ENCODE data around the gene PRCC.

The PRCC gene

DNA sequence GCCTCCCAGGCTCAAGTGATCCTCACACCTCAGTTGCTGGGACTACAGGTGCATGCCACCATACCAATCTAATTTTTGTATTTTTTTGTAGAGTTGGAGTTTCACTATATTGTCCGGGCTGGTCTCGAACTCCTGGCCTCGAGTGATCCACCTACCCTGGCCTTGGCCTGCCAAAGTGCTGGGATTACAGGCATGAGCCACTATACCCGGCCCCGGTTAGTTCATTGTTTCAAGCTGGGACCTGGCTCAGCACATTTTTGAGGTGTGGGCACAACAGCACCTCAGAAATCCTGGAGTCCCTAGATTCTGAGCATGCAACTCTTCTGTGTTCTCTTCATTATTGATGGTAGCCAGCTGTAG is 28.0 kb downstream of the PRCC start:
- no peak for FAIRE-seq
- DNase-seq (ENCODE audit: low spot score), result no peak

DNA sequence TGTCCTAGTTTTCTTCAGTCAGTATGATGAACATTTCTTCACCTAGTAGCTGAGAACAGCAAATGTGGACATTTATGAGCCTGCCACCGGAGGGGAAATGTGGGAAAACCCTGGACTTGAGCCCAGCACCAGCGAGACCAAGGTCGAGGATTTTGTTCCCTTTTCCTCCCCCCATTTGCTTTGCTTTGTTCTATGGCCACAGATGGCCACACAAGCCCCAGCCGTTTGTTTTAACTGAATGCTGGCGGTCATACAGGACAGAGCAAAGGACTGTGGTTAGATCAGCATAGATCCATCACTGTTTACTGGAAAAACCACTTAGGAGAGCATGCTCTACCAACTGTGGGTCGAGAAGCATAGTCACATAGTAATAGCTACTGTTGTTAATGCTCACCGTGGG is 28.5 kb downstream of the PRCC start:
- no peak for FAIRE-seq

GRCh38 chr1:156796340-156797097 is 29.2 kb downstream of the PRCC start:
- DNase-seq (ENCODE audit: low spot score) (no peak), FAIRE-seq (no peak)

More for the DNA sequence above, 28.5 kb downstream of the PRCC start:
- DNase-seq (ENCODE audit: low spot score), result no peak

DNA sequence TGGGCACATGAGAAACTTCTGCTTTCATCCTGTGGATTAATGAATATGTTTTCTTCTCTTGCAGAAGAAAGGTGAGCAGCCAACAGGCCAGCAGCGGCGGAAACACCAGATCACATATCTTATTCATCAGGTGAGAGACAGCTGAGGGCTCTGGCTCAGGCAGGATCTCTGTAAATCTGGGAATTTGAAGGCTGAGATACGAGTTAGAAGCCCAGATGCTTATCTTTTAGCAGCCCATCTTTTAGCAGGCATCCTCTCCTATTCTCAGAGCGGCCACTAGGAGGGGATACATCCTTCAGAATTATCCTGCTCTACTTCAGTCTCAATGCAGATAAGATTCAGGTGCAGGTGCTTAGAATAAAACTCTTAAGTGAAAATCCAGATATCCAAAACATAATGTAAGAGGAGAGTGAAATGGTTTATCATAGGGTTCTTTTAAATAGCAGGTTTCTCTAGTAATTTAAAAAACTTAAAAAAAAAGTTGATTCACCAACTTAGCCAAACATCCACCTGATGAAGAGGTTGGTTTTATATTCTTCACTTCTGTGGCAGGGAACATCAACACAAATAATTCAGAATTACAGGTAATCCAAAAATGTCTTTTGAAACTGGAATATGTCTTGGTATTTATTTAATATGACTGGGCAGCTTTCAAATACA is 30.0 kb downstream of the PRCC start:
- no peak for FAIRE-seq
- DNase-seq (ENCODE audit: low spot score), result peak; percentile 54

DNA sequence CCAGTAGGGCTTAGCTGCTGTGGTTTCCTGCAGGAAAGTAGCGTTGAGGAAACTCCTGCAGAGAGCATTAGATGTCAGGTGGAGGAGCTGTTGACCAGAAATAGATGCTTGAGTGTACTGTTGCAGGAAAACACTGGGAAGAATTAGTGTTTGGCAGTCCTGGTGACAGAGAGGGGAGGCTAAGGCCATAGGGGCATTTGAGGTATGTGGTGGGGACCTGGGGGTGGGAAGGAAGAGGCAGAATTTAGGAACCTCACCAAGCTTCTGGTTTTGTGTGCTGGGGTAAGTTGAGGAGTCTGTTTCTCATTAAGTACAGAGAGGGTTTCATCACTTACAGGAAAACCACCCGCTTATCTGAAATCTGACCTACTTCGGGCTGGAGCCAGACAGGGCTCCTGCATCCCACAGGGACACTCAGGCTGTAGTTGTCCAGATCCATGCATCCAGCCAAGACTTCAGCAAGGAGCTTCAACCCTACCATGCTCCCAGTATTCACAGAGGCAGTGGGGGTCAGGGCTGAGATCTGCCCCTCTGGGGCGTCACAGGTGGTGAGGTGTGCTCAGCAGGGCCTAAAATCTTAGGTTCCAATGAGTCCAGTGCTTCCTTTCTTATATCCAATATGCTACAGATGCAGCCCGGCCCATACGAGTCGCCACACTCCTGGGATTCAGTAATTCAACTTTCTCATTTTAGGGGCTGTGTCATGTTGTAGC is 34.2 kb downstream of the PRCC start:
- no peak for DNase-seq (ENCODE audit: low spot score)

DNA sequence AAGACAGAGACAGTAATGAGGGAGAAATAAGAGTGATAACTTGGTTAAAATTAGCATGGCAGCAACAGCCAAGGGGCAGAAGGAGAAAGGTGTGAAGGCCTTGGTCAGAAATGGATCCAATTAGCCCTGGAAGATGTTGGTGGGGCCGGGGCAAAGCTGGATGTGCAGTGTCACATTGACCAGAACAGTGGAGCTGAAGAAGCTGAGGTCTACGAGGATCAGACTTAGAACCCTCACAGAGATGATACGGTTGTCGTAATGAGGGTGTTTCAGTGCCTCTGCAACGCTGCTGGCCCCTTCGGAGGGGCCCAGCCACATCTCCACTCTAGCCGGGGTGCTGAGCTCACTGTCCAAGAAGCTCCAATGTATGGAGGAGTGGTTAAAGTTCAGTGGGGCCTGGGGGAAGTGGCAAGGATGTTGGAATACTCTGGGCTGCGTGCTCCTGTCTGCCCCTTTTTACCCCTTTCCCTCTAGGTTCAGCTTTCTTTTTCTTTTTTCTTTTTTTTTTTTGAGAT is 35.1 kb downstream of the PRCC start:
- DNase-seq (ENCODE audit: low spot score) (no peak), FAIRE-seq (no peak)

More for the DNA sequence above, 34.2 kb downstream of the PRCC start:
- no peak for FAIRE-seq

DNA sequence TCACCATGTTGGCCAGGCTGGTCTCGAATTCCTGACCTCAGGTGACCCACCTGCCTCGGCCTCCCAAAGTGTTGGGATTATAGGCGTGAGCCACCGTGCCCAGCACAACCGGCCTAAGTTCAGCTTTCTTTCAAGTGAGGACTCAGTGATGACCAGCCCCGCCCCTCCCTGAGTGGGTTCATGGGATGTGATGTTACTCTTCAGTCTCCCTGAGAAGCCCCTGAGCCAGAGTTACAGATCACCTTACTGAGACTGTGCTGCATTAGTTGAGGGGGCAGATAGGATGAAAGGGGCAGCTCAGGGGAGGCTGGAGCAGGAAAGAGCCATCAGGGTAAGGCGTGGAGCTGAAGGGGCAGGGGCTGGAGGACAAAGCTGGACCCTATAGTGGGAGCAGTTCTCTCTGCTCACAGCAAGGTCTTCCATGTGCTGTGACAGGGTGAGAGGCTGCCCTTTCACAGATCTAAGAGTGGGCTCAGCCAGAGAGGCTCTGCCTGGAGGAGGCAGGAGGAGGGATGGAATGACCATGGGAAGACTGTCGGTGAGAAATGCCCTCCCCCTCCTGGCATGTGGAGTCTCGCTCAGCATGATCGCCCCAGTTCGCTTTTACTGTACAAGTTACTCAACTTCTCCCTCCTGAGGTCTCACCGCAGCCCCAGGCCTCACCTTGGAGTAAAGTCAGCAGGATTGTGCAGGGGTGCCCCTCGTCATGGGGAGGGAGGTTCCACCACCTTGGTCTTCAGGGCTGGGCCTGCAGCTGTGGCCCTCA is 35.9 kb downstream of the PRCC start:
- FAIRE-seq (no peak), DNase-seq (ENCODE audit: low spot score) (no peak)

GRCh38 chr1:156804026-156804425 is 36.7 kb downstream of the PRCC start:
- no peak for FAIRE-seq
- no peak for DNase-seq (ENCODE audit: low spot score)

- no peak for DNase-seq (ENCODE audit: low spot score)
- FAIRE-seq, result no peak
Observed at GRCh38 chr1:156804572-156805243, 37.4 kb downstream of the PRCC start.

- FAIRE-seq, result no peak
- no peak for DNase-seq (ENCODE audit: low spot score)
Observed at GRCh38 chr1:156805766-156806511, 38.6 kb downstream of the PRCC start.

GRCh38 chr1:156806512-156807440 is 39.4 kb downstream of the PRCC start:
- peak; percentile 9 for FAIRE-seq
- no peak for DNase-seq (ENCODE audit: low spot score)

DNA sequence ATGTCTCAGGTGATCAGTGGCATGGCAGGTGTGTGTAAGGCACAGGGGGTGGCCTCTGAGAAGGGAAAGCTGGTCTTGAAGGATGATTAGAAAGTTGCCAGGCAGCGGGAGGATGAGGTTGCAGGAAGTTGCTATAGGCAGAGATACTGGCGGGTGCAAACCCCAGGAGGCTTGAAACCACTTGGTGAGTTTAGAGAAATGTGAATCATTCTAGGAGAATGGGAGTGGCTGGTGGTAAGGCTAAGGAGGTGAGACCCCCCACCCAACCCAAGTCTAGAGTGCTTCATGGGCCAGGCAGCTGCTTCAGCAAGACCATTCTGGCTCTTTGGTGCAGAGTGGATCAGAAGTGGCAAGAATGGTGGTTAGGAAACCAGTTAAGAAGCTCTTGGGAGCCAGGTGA is 40.3 kb downstream of the PRCC start:
- FAIRE-seq (no peak), DNase-seq (ENCODE audit: low spot score) (no peak)

GRCh38 chr1:156808186-156809030 is 41.1 kb downstream of the PRCC start:
- FAIRE-seq (no peak), DNase-seq (ENCODE audit: low spot score) (no peak)

DNA sequence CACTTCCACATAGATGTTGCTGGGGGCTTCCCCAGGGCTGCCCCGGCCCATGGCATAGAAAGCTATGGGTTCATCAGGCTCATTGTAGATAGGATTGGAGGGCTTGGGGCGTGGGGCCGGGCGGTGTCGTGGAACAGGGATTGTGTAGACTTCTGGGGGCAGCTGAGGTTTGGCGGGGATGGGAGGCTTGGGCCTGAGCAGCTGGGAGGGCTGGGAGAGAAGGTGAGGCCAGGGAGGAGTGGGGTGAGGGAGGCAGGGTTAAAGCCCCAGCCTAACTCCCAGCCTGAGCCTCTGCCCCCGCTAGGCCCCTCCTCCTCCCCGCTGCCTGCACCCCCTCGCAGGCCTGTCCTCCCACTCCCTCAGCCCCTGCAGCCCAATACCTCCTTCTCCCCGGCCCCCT is 41.9 kb downstream of the PRCC start:
- DNase-seq (ENCODE audit: low spot score), result no peak
- FAIRE-seq, result no peak

DNA sequence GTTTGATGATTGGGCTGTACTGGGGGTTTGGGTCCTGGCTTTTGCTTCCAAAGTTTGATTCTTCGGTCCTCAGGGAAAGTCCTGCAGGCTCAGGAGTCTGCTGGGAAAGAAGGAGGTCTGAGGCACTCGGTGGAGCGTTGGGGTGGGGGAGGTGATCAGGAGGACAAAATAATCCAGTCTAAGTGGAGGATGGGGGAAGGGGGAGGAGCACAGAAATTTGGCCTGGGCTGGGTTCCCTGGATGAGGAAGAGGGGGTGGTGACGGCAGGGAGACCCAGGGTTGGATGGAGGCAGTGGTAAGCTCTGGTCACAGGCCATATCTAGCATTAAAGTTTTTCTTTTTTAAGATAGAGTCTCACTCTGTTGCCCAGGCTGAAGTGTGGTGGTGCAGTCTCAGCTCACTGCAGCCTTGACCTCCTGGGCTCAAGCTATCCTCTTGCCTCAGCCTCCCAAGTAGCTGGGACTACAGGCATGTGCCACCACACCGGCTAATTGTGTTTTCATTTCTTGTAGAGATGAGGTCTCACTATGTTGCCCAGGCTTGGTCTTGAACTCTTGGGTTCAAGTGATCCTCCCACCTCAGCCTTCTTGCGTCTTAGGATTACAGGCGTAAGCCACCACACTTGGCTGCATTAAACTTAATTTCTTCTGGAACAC is 42.5 kb downstream of the PRCC start:
- FAIRE-seq (no peak), DNase-seq (ENCODE audit: low spot score) (no peak)

- FAIRE-seq (no peak), DNase-seq (ENCODE audit: low spot score) (no peak)
Observed at GRCh38 chr1:156811168-156811567, 43.8 kb downstream of the PRCC start.

DNA sequence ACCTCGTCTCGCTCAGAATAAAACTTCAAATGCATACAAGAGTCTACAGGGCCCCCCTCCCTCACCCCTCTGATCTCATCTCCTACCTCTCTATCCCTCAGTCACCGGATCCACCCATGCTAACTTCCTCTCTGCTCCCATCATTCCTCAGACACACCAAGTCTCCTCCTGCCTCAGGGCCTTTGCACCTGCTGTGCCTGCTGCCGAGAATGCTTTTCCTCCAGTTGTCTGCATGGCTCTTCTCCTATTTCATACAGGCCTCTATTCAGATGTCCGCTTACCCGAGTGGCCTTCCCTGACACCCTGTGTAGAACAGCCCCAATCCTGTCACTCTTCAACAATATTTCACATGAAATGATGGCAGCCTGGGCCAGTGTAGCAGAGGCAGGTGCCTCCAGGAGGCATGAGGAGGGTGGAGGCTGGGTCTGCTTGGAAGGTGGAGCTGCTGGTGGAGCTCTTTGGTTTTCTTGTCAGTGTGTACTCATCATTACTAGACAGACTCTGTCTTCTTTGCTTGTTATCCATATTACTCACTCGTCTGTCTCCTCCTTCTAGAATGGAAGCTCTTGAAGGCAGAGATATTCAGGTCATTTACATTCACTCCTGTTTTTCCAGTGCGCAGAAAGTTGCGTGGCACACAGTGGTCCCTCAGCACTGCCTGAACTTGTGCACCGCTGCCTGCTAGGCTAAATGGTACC is 45.1 kb downstream of the PRCC start:
- DNase-seq (ENCODE audit: low spot score) (no peak), FAIRE-seq (no peak)
